HEK293 (cell line): Measurements from ENCODE around the gene PLA2G4C.

Experiments used
- KLF16 ChIP-seq: fragments of 450-650 bp; formaldehyde crosslinking; IDR thresholded peaks from 2 replicates; pipeline ENCODE4 v1.5.1; 2017; ENCODE audit warnings: missing biosample characterization, missing genetic modification characterization
- YY1 ChIP-seq: fragments of 450-650 bp; formaldehyde crosslinking; IDR thresholded peaks from 2 replicates; pipeline ENCODE4 v1.5.1; 2018; ENCODE audit warnings: missing biosample characterization, missing genetic modification characterization
- ZBTB8A ChIP-seq: fragments of 450-650 bp; formaldehyde crosslinking; IDR thresholded peaks from 2 replicates; pipeline ENCODE4 v1.5.1; 2016; ENCODE audit warnings: missing biosample characterization, missing genetic modification characterization
- ZNF785 ChIP-seq: fragments of 450-650 bp; formaldehyde crosslinking; IDR thresholded peaks from 2 replicates; pipeline ENCODE4 v1.5.1; 2016; ENCODE audit warnings: missing biosample characterization, missing genetic modification characterization
- TF ChIP-seq, protein P1 (sequence below): fragments of 450-650 bp; formaldehyde crosslinking; IDR thresholded peaks from 2 replicates; pipeline ENCODE4 v1.5.1; 2016; ENCODE audit warnings: missing biosample characterization, missing genetic modification characterization

- TF ChIP-seq YY1 (tag by site-specific recombination) (no peak), ZNF785 (no peak), ZBTB8A (tag by site-specific recombination) (no peak), KLF16 (tag by site-specific recombination) (no peak)
- TF ChIP-seq, protein P1, sequence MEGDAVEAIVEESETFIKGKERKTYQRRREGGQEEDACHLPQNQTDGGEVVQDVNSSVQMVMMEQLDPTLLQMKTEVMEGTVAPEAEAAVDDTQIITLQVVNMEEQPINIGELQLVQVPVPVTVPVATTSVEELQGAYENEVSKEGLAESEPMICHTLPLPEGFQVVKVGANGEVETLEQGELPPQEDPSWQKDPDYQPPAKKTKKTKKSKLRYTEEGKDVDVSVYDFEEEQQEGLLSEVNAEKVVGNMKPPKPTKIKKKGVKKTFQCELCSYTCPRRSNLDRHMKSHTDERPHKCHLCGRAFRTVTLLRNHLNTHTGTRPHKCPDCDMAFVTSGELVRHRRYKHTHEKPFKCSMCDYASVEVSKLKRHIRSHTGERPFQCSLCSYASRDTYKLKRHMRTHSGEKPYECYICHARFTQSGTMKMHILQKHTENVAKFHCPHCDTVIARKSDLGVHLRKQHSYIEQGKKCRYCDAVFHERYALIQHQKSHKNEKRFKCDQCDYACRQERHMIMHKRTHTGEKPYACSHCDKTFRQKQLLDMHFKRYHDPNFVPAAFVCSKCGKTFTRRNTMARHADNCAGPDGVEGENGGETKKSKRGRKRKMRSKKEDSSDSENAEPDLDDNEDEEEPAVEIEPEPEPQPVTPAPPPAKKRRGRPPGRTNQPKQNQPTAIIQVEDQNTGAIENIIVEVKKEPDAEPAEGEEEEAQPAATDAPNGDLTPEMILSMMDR (tag by site-specific recombination), result no peak
Observed at GRCh38 chr19:48136547-48136946, 25.9 kb upstream of the PLA2G4C start.
